HEK293T (cell line): ENCODE measurements around the gene NFYB.
"Not testable (repeated sequence)": the region's sequence is repeated elsewhere in the genome, so short reads cannot be mapped to it uniquely, and the experiment has no call there.

ENCODE experiments used
- CTCF ChIA-PET: fragments of 350-600 bp; formaldehyde crosslinking; extraction: SDS; loops from one replicate; lab custom pipeline; 2021; ENCODE audit warnings: antibody characterized with exemption, inconsistent platforms; lab: Yijun Ruan, JAX
- POLR2A ChIA-PET: fragments of 350-600 bp; formaldehyde crosslinking; extraction: SDS; loops from one replicate; lab custom pipeline; 2020; ENCODE audit warnings: antibody characterized with exemption, inconsistent platforms; lab: Yijun Ruan, JAX
- DNase-seq: peaks from one replicate; pipeline ENCODE4 v3.0.0; 2012; ENCODE audit warnings: mixed read lengths; ENCODE audit errors: extremely low spot score
- ARNT ChIP-seq: fragments of 450-650 bp; IDR thresholded peaks from 2 replicates; pipeline ENCODE4 v1.6.1; 2017; ENCODE audit warnings: mild to moderate bottlenecking
- BHLHE40 ChIP-seq: fragments of 450-650 bp; IDR thresholded peaks from 2 replicates; pipeline ENCODE4 v1.6.1; 2016; ENCODE audit warnings: mild to moderate bottlenecking, moderate library complexity, borderline replicate concordance
- CTBP1 ChIP-seq: fragments of 450-650 bp; IDR thresholded peaks from 2 replicates; pipeline ENCODE4 v1.6.1; 2016; ENCODE audit warnings: borderline replicate concordance
- ELF4 ChIP-seq: fragments of 450-650 bp; IDR thresholded peaks from 2 replicates; pipeline ENCODE4 v1.6.1; 2017; ENCODE audit warnings: antibody characterized with exemption
- FOXA1 ChIP-seq: fragments of 450-650 bp; IDR thresholded peaks from 2 replicates; pipeline ENCODE4 v1.6.1; 2016; ENCODE audit warnings: mild to moderate bottlenecking
- FOXK2 ChIP-seq: fragments of 450-650 bp; IDR thresholded peaks from 2 replicates; pipeline ENCODE4 v1.6.1; 2016; ENCODE audit warnings: mild to moderate bottlenecking
- FOXM1 ChIP-seq: fragments of 450-650 bp; IDR thresholded peaks from 2 replicates; pipeline ENCODE4 v1.6.1; 2017; ENCODE audit warnings: mild to moderate bottlenecking, borderline replicate concordance
- HDGF ChIP-seq: fragments of 450-650 bp; IDR thresholded peaks from 2 replicates; pipeline ENCODE4 v1.6.1; 2017; ENCODE audit warnings: antibody characterized with exemption, borderline replicate concordance
- L3MBTL2 ChIP-seq: fragments of 450-650 bp; conservative IDR thresholded peaks from 2 replicates; pipeline ENCODE4 v1.6.1; 2016; ENCODE audit warnings: mild to moderate bottlenecking
- LEF1 ChIP-seq: fragments of 450-650 bp; IDR thresholded peaks from 2 replicates; pipeline ENCODE4 v1.6.1; 2017; ENCODE audit warnings: mild to moderate bottlenecking, borderline replicate concordance
- NFRKB ChIP-seq: fragments of 450-650 bp; IDR thresholded peaks from 2 replicates; pipeline ENCODE4 v1.6.1; 2016; ENCODE audit warnings: mild to moderate bottlenecking, moderate library complexity
- SP1 ChIP-seq: fragments of 450-650 bp; IDR thresholded peaks from 2 replicates; pipeline ENCODE4 v1.6.1; 2017
- SUZ12 ChIP-seq: fragments of 450-650 bp; IDR thresholded peaks from 2 replicates; pipeline ENCODE4 v1.6.1; 2016; ENCODE audit warnings: mild to moderate bottlenecking
- TARDBP ChIP-seq: fragments of 450-650 bp; IDR thresholded peaks from 2 replicates; pipeline ENCODE4 v1.6.1; 2016
- ZNF384 ChIP-seq: fragments of 450-650 bp; IDR thresholded peaks from 2 replicates; pipeline ENCODE4 v1.6.1; 2016
- TF ChIP-seq, protein P1 (sequence below): fragments of 450-650 bp; IDR thresholded peaks from 2 replicates; pipeline ENCODE4 v1.6.1; 2016

The NFYB gene

DNA sequence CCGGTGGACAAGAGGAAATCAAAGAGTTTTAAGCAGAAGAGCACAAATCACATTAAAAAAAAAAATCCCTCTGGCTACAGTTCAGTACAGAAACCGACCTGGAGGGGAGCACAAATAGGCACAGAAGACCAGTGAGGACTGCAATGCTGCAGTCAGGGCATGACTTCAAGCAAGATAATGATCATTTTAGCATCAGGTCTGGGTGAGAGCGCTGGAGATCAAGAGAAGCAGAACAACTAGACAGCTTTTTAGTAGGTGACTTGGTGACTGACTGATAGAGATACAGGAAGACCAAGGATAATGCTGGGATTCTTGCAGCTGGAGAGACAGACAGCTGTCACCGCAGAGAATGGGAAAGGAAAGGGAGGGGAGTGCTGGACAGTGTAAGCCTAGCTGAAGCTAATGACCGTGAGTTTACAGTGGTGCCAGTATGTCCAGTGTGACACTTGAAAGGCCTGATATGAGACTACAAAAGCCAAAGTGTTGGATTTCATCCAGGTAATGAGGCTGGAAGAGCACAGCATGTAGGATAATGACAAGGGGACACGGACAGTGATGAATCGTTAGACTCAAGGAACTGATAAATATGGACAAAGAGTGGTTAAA lies 5.6 kb downstream of the NFYB start:
- POLR2A ChIA-PET, result no interaction called here
- no peak for DNase-seq
- CTCF ChIA-PET, result no interaction called here
- TF ChIP-seq BHLHE40 (no peak), CTBP1 (no peak), ELF4 (no peak), TARDBP (no peak)

DNA sequence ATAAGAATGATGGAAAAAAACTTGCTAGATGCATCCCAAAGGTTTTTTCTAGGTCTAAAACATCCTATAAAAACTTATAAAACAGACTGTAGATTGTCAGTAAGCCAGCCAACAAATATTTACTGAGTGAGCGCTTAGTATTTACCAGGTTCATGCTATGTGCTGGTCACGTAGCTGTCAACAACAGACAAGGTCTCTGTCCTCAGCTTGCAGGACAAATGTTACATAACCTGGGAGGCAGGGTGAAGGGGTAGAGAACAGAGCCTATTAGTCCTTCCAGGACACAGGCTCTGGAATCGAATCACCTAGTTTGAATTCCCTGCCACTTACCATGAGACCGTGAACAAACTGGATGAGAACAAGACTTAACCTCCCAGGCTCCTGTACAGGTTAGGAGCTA lies 6.4 kb downstream of the NFYB start:
- ChIA-PET POLR2A (interaction anchor here (0.8 kb wide), 1 partner anchor 166 kb away, joined by 3 read pairs; the partner anchor contains the start of gene TDG), CTCF (no interaction called here)
- TF ChIP-seq FOXA1, result no peak
- TF ChIP-seq TARDBP, result no peak
- TF ChIP-seq FOXM1, result no peak
- TF ChIP-seq FOXK2, result no peak
- TF ChIP-seq SUZ12, result no peak
- no peak for TF ChIP-seq L3MBTL2
- no peak for TF ChIP-seq NFRKB
- no peak for TF ChIP-seq BHLHE40
- TF ChIP-seq, protein P1, sequence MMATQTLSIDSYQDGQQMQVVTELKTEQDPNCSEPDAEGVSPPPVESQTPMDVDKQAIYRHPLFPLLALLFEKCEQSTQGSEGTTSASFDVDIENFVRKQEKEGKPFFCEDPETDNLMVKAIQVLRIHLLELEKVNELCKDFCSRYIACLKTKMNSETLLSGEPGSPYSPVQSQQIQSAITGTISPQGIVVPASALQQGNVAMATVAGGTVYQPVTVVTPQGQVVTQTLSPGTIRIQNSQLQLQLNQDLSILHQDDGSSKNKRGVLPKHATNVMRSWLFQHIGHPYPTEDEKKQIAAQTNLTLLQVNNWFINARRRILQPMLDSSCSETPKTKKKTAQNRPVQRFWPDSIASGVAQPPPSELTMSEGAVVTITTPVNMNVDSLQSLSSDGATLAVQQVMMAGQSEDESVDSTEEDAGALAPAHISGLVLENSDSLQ, result no peak
- no peak for TF ChIP-seq HDGF
- TF ChIP-seq CTBP1, result no peak
- no peak for TF ChIP-seq ARNT
- no peak for TF ChIP-seq ZNF384
- no peak for TF ChIP-seq LEF1
- no peak for TF ChIP-seq ELF4
- no peak for TF ChIP-seq SP1
- no peak for DNase-seq

DNA sequence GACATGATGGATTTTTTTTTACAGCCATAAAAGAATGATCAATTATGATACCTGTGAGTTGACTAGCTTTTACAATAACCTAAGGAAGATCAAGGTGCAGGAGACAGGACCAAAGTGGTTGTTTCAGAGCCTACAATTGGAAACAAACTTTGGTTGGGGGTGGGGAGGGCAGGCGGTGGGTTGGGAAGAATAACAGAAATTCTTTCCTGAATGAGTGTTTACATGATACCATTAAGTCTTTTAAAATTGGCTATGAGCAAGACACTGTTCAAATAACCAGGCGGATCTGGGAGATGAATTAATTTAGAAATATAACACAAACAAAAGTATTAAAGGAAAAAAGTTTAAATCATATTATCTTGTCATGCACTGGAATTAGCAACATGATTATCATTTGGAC lies 7.2 kb downstream of the NFYB start:
- no peak for DNase-seq
- ChIA-PET POLR2A (no interaction called here), CTCF (no interaction called here)
- TF ChIP-seq BHLHE40 (no peak), LEF1 (no peak), NFRKB (no peak), ZNF384 (no peak), HDGF (no peak)

DNA sequence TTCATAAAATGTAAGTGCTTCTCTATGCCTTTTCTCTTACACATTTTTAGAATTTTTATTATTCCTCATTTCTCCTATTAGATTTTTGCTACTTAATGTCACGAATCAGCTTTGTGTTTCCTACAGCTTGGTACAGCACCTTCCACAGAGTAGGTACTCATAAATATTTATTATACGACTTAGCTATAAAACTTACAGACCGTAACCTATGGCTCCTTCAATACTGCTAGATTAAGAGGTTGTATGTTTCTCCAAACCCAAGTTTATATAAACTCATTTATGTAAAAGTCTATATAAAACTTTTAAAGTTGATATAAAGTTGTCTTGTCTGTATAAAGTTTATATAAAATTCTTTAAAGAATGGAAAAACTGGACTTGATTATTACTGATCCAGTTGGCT lies 11.5 kb downstream of the NFYB start:
- ChIA-PET POLR2A (interaction anchor here (0.6 kb wide), 1 partner anchor 11 kb away, joined by 3 read pairs; the partner anchor contains the start of gene NFYB), CTCF (interaction anchor here (1.0 kb wide), 1 partner anchor 17 kb away, joined by 4 read pairs; no protein-coding TSS in a partner anchor)
- DNase-seq, result no peak
- TF ChIP-seq NFRKB (no peak), LEF1 (no peak), L3MBTL2 (no peak), SUZ12 (no peak), SP1 (no peak), FOXA1 (no peak), ELF4 (no peak), BHLHE40 (no peak), ZNF384 (no peak), FOXK2 (no peak), TARDBP (no peak), HDGF (no peak), CTBP1 (no peak), FOXM1 (no peak), ARNT (no peak)
- TF ChIP-seq, protein P1, result no peak

DNA sequence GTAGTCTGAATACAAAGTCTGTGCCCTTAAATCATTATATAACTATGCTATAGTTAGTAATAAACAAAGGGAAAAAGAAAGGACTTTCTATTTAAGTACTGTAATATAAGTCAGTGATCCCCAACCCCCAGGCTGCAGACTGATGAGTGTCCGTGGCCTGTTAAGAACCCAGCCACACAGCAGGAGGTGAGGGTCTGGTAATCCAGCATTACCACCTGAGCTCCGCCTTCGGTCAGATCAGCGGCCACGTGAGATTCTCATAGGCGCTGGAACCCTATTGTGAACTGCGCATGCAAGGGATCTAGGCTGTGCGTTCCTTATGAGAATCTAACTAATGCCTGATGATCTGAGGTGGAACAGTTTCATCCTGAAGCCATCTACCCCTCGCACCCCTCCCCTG lies 15.7 kb downstream of the NFYB start:
- CTCF ChIA-PET, result no interaction called here
- POLR2A ChIA-PET, result no interaction called here
- TF ChIP-seq SUZ12, result no peak
- DNase-seq, result no peak

DNA sequence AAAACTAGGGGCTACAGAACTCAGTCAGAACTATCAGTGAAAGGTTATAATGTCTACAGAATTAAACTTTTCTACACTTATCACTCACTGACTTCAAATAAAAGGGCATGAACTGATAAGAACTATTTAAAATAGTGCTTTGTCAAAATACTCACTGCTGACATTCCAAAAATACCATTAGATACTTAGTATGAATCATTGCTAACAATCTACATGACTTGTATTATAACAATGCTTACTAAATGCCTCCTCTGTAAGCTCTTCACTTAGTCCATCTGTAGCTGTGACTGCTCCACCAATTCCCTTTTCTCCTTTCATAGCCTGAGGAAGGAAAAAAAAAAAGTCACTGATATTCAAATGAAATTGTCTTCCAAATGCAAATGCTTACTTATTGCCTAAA lies 17.0 kb downstream of the NFYB start:
- POLR2A ChIA-PET, result interaction anchor here (0.9 kb wide), 1 partner anchor 17 kb away, joined by 3 read pairs; the partner anchor contains the start of gene NFYB
- DNase-seq, result no peak
- CTCF ChIA-PET, result no interaction called here
- TF ChIP-seq, protein P1, result no peak
- TF ChIP-seq FOXA1, result no peak
- no peak for TF ChIP-seq ELF4
- TF ChIP-seq ARNT, result no peak
- TF ChIP-seq NFRKB, result no peak
- no peak for TF ChIP-seq SUZ12
- no peak for TF ChIP-seq SP1

GRCh38 chr12:104115587-104115975 lies 22.4 kb downstream of the NFYB start:
- POLR2A ChIA-PET, result no interaction called here
- TF ChIP-seq FOXA1, result no peak
- no peak for TF ChIP-seq ELF4
- no peak for TF ChIP-seq FOXM1
- no peak for TF ChIP-seq ZNF384
- no peak for TF ChIP-seq NFRKB
- no peak for TF ChIP-seq BHLHE40
- TF ChIP-seq, protein P1, result no peak
- no peak for TF ChIP-seq HDGF
- TF ChIP-seq FOXK2, result no peak
- TF ChIP-seq LEF1, result no peak
- TF ChIP-seq TARDBP, result no peak
- no peak for TF ChIP-seq ARNT
- no peak for TF ChIP-seq SUZ12
- TF ChIP-seq CTBP1, result no peak
- TF ChIP-seq L3MBTL2, result no peak
- TF ChIP-seq SP1, result no peak
- DNase-seq, result no peak
- CTCF ChIA-PET, result no interaction called here

DNA sequence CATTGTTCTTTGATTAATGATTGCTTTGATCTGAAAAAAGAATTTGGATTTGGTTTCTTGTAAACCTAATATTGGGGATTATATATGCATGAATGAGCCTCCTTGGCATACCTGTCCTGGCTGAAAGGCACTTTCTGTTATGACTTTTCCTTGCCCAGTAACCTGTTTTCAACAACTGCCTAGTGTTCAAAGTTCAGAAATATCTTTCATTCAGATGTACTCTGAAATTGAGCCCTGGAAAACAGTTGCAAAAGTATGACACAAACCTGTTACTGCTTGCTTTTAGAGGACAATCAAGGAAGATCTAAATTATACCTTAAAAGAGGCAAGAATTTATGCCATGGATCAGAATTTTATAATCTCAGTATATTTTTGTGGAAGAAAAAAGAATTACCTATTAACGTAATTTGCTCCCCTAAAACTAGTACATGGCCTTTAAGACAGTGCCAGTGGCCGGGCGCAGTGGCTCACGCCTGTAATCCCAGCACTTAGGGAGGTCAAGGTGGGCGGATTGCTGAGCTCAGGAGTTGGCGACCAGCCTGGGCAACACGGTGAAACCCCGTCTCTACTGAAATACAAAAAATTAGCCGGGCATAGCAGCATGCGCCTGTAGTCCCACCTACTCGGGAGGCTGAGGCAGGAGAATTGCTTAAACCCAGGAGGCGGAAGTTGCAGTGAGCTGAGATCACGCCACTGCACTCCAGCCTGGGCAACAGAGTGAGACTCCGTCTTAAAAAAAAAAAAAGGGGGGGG lies 23.0 kb downstream of the NFYB start:
- CTCF ChIA-PET, DNase-seq, POLR2A ChIA-PET: not testable (repeated sequence)
